ENCODE results near the gene PRDM4.
"Not testable (repeated sequence)": the region's sequence is repeated elsewhere in the genome, so short reads cannot be mapped to it uniquely, and the experiment has no call there.

PRDM4 gene

GRCh38 chr12:107767466-107767865, 6.5 kb upstream of the PRDM4 start:
- no peak for DNase-seq (ENCODE audit: low read depth in 2 of 2)

GRCh38 chr12:107765316-107765715, 4.4 kb upstream of the PRDM4 start:
- no peak for DNase-seq (ENCODE audit: low read depth in 2 of 2)

- DNase-seq (ENCODE audit: low read depth in 2 of 2), result no peak
These were observed 3.7 kb upstream of the PRDM4 start for GRCh38 chr12:107764626-107765025.

- no peak for DNase-seq (ENCODE audit: low read depth in 2 of 2)
These were observed 1.9 kb upstream of the PRDM4 start for GRCh38 chr12:107762874-107763273.

GRCh38 chr12:107761502-107761904, 566 bp upstream of the PRDM4 start:
- DNase-seq (ENCODE audit: low read depth in 2 of 2), result no peak

GRCh38 chr12:107760207-107760808, 629 bp downstream of the PRDM4 start:
- DNase-seq (ENCODE audit: low read depth in 2 of 2), result peak; percentile 15 to 19

GRCh38 chr12:107759410-107759809, 1.5 kb downstream of the PRDM4 start:
- DNase-seq (ENCODE audit: low read depth in 2 of 2), result no peak

GRCh38 chr12:107749083-107749482, 11.9 kb downstream of the PRDM4 start:
- no peak for DNase-seq (ENCODE audit: low read depth in 2 of 2)

GRCh38 chr12:107748472-107748871, 12.5 kb downstream of the PRDM4 start:
- DNase-seq (ENCODE audit: low read depth in 2 of 2), result no peak

GRCh38 chr12:107736914-107737313, 24.0 kb downstream of the PRDM4 start:
- DNase-seq (ENCODE audit: low read depth in 2 of 2), result no peak

- DNase-seq (ENCODE audit: low read depth in 2 of 2), result no peak
These were observed 25.2 kb downstream of the PRDM4 start for GRCh38 chr12:107735763-107736162.

GRCh38 chr12:107734139-107734538, 26.8 kb downstream of the PRDM4 start:
- DNase-seq (ENCODE audit: low read depth in 2 of 2), result no peak

GRCh38 chr12:107732365-107732764, 28.6 kb downstream of the PRDM4 start:
- no peak for DNase-seq (ENCODE audit: low read depth in 2 of 2)

GRCh38 chr12:107731366-107731765, 29.6 kb downstream of the PRDM4 start:
- DNase-seq (ENCODE audit: low read depth in 2 of 2), result no peak

- DNase-seq (ENCODE audit: low read depth in 2 of 2), result no peak
These were observed 30.2 kb downstream of the PRDM4 start for GRCh38 chr12:107730618-107731341.

GRCh38 chr12:107727742-107728141, 33.2 kb downstream of the PRDM4 start:
- not testable (repeated sequence) for DNase-seq (ENCODE audit: low read depth in 2 of 2)

GRCh38 chr12:107727327-107727726, 33.6 kb downstream of the PRDM4 start:
- DNase-seq (ENCODE audit: low read depth in 2 of 2), result not testable (repeated sequence)

- no peak for DNase-seq (ENCODE audit: low read depth in 2 of 2)
These were observed 42.3 kb downstream of the PRDM4 start for GRCh38 chr12:107718606-107719005.

- DNase-seq (ENCODE audit: low read depth in 2 of 2), result no peak
These were observed 45.2 kb downstream of the PRDM4 start for GRCh38 chr12:107715780-107716179.

- DNase-seq (ENCODE audit: low read depth in 2 of 2), result not testable (repeated sequence)
These were observed 55.4 kb downstream of the PRDM4 start for GRCh38 chr12:107705522-107705921.

- no peak for DNase-seq (ENCODE audit: low read depth in 2 of 2)
These were observed 56.9 kb downstream of the PRDM4 start for GRCh38 chr12:107704041-107704440.

- no peak for DNase-seq (ENCODE audit: low read depth in 2 of 2)
These were observed 58.8 kb downstream of the PRDM4 start for GRCh38 chr12:107702106-107702505.

GRCh38 chr12:107695772-107696171, 65.2 kb downstream of the PRDM4 start:
- DNase-seq (ENCODE audit: low read depth in 2 of 2), result not testable (repeated sequence)

Measured in stimulated activated CD4-positive, alpha-beta T cell treated with anti-CD3 and anti-CD28 coated beads, Interleukin-12 subunit alpha, Interleukin-12 subunit beta, amount 100 ng/mL, for 24 hours (primary cell).